ENCODE results near the gene KLK8. TPM values are rescaled to one million over a fixed set of nuclear protein-coding genes. Genes with fewer than 3 reads are reported as not detected.

The KLK8 gene
- total RNA-seq, 1 donor from 2014 or later, result not detected

GRCh38 chr19:51018745-51019543 lies 17.5 kb upstream of the KLK8 start:
- DNase-seq (ENCODE audit: low spot score), result no peak

DNA sequence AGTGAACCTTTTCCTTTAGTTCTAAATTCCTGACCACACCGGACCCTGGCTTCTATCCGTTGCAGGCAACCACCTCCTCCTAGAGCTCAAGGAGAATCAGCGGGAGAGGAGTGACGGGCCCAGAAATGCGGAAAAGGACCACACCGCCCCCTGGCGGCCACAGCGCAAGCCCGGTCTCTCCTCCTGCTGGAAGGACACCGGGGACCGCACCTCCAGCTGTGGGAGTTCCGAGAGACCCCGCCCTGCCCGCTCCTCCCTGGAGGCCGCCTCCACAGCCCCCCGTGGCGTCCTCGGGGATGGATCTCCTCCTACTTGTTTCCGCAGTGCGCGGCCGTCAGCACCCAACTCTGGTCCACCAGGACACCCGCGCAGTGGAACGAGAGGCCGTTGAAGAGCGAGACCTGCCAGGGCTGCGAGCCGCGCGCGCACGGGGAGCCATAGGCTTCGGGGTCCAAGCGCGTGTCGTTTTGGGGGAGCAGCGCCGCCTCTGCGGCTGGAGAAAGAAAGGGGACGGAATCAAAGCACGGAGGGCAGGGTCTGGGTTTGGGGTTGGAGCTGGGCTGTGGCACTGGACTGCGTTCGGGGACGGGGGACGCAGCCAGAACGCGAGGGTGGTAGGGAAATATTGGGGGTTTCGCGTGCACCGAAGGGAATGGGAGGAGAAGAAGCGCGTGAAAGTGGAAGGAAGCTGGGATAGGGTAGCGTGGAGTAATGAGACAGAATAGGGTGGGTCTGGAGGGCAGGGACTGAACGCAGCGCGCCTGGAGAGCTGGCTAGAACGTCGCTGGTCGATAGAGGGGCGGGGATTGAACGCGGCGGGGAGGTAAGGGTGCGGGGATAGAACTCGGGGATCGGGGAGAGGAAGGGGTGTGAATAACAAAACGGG lies 15.6 kb upstream of the KLK8 start:
- DNase-seq (ENCODE audit: low spot score), result no peak

DNA sequence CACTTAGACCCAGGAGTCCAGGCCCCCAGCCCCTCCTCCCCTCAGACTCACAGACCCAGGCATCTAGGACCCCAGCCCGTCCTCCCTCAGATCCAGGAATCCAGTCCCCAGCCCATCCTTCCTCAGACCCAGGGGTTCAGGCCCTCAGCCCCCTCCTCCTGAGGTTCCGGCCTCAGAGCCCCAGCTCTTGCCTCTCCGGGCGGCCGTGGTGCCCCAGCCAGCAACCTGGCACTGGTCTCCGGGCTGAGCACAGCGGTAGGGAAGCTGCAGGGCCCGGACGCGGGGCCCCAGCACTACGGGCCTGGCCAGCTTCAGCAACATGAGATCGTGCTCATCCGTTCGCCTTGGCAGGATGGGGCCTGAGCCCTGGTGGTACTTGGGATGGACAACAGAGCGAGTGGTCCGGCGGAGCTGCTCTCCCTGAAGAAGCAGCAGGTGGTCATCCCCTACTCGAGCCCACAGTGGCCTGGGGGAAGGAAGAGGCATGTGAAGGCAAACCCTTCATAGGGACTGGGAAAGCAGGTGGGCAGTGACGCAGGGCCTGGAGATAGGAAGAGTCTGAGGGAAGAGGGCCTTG lies 14.4 kb upstream of the KLK8 start:
- no peak for DNase-seq (ENCODE audit: low spot score)

GRCh38 chr19:51014242-51014641 lies 12.8 kb upstream of the KLK8 start:
- DNase-seq (ENCODE audit: low spot score), result no peak

DNA sequence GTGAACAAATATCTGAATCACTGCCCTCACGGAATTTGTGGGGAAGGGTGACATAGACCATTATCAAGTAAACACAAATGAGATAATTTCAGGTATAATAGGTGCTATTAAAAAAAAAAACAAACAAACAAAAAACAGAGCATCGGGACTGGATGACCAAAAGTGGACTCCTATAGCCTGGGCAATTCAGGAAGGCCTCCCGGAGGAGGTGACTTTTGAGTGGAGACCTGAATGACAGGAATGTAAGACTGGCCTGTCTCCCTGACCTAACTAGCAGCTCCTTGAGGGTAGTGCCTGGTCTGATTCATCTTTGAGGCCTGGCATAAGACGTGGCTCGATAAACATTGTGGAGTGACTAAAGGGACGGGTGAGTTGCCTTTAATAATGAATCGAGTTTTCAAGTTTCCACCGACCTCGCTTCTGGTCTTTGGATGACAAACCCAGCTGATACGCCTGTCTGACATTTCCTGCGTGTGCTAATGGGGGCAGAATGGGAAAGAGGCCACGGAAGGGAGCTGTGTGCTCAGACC lies 11.3 kb upstream of the KLK8 start:
- no peak for DNase-seq (ENCODE audit: low spot score)

DNA sequence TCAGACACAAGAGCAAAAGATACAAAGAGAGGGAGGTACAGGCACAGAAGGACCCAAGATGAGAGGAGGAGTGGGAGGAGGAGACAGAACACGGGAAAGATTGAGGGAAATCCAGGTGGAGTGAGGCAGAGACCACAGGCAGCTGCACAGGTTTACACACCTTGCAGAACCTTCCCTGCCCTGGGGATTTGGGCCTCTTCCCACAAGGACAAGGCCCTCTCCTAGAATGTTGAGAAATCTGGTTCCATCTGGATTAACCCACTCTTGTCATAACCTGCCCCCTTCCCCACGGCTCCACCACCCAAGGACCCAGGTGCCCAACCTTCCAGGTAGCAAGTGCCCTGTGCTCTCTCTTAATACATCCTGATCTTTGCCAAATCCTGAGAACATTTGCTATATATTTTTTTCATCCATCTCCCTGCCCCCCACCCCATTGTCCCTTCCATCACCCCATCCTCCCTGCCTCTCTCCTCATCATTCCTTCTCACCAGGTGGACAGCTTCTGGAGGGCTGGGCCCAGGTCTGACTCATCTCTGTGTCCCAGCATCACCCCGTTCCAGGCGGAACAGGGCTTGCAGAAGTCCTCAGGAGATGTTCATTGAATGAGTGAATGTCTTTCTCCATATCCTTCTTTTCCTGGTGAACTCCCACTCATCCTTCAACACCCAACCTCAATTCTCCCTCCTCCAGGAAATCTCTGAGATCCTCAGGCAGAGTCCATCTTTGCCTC lies 8.8 kb upstream of the KLK8 start:
- peak; percentile 57 for DNase-seq (ENCODE audit: low spot score)

- DNase-seq (ENCODE audit: low spot score), result peak; percentile 85
Observed at GRCh38 chr19:51009061-51009891, 7.9 kb upstream of the KLK8 start.

DNA sequence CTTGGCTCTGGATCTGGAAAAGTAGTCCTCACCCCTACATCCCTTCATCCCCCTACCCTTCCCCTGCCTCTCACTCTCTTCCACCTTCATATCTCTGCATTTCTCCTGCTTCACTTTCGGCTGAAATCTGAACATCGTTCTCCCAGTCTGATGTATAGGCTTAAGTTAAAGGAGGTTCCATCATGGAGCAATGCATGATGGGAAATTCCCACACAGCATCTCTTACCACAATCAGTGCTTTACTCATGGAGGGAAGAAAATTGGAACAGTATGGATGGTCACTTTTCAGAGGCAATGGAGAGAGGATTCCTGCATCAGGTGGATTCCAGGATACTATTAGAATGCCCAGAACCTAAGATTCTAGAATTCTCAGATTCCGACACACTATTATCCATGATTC lies 6.1 kb upstream of the KLK8 start:
- no peak for DNase-seq (ENCODE audit: low spot score)

GRCh38 chr19:51006406-51006805 lies 5.0 kb upstream of the KLK8 start:
- DNase-seq (ENCODE audit: low spot score), result peak; percentile 39

DNA sequence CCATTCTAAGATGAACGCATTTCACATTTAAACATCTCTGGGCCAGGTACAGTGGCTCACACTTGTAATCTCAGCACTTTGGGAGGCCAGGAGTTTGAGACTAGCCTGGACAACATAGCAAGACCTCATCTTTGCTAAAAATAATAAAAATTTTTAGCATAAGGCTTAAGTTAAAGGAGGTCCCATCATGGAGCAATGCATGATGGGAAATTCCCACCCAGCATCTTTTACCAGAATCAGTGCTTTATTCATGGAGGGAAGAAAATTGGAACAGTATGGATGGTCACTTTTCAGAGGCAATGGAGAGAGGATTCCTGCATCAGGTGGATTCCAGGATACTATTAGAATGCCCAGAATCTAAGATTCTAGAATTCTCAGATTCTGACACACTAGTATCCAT lies 3.8 kb upstream of the KLK8 start:
- no peak for DNase-seq (ENCODE audit: low spot score)

DNA sequence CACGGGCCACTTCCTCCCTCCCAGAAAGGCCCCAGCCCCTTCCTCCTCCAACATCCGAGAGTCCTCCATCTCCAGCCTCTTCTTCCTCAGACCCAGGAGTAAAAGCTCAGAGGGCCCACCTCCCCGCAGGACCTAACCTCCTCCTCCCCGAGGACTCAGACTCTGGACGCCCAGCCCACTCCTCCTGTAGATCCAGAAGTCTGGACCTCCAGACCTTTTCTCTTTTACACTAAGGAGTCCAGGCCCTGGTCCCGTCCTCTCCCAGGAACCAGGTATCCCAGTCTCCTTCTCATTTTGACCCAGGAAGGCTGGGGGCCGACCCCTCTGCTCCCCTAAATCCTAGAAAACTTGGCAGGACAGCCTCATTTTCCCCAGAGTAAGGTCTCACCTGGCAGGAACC lies 1.9 kb upstream of the KLK8 start:
- DNase-seq (ENCODE audit: low spot score), result peak; percentile 82

GRCh38 chr19:51002542-51003311 lies 1.3 kb upstream of the KLK8 start:
- peak; percentile 71 for DNase-seq (ENCODE audit: low spot score)

DNA sequence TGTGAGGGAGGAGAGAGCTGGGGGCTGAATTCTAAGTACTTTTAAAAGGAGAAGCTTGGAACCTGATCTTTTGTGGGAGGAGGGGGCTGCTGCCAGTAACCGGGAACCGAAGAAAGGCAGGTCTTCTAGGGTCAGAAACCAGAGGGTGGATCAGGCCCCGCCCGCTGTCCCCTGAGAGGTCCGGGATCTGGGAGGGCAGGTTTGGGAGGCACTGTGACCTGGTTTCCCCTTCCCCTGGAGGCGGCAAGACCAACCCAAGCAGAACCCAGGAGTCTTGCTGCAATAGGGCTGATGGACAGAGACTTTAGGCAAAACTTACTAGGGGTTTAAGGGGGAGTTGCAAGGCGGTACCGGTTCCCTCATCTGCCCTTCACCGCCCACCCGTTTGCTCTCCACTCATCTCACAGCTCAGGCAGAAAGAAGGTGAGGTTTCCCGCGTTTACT lies 707 bp upstream of the KLK8 start:
- peak; percentile 60 for DNase-seq (ENCODE audit: low spot score)

GRCh38 chr19:51000981-51001380 lies 423 bp downstream of the KLK8 start:
- peak; percentile 45 for DNase-seq (ENCODE audit: low spot score)

DNA sequence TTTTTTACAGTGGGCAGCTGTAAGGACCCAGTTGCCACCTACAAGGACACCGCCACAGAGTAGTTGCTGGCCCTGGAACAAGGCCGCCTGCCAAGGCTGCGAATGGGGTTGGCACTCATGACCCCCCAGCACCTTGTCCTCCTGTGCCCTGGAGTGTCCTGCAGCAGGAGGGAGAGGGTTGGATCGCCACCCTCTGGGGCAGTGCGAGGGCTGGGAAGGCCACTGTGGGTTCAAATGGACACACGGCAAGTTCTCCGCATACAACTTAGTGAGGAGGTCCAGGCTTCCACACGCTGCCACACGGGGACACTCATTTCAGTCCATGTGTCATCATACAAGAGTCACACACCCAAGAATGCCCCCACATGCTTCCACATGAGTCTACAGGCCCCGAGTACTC lies 978 bp downstream of the KLK8 start:
- DNase-seq (ENCODE audit: low spot score), result peak; percentile 77

GRCh38 chr19:50998686-50999085 lies 2.7 kb downstream of the KLK8 start:
- DNase-seq (ENCODE audit: low spot score), result no peak

DNA sequence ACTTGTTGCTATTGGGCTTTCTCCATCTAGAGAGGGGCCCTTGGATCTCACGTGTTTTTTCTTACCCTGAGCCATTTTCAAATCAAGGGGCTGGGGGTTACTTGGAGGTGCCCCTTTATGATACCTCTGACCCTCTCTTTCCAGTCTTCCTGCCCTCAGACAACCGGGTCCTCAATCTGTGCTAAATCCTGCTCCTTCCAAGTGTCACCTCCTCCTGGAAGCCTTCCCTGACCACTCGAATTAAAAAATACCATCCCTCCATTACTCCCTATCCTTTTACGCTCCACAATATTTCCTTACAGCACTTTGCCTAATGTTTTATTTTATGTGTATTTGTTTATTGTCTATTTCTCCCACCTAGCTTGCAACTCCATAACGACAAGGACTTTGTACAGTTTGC lies 3.3 kb downstream of the KLK8 start:
- peak; percentile 6 for DNase-seq (ENCODE audit: low spot score)

DNA sequence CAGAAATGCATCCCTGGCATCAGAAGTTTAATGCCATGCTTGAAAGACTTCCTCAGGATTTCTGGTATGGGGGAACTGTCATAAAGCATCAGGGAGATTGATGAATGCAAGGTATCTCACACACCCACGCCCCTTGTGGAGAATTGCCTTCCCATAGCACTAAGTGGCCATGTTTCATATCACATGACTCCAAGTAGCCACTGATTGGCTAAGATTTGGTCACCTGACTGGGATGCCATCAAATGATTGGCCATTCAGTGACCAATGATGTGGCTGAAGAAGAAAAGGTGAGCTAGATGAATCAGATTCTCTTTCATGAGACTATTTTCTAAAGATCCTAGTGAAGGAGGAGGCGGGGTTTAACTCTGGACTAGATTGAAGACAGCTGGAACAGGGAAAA lies 7.3 kb downstream of the KLK8 start:
- peak; percentile 18 for DNase-seq (ENCODE audit: low spot score)

- no peak for DNase-seq (ENCODE audit: low spot score)
Observed at GRCh38 chr19:50992666-50993035, 8.8 kb downstream of the KLK8 start.

All from mesenteric fat pad (tissue), 1 donor.